GM12801 (cell line): ENCODE results near the gene C3orf49.

Source experiments
- TF ChIP-seq, protein P1 (sequence below): IDR thresholded peaks from one replicate; pipeline ENCODE4 v1.5.1; 2011; ENCODE audit warnings: control low read depth; ENCODE audit not compliant: insufficient read length; ENCODE audit errors: extremely low read depth

The C3orf49 gene

DNA sequence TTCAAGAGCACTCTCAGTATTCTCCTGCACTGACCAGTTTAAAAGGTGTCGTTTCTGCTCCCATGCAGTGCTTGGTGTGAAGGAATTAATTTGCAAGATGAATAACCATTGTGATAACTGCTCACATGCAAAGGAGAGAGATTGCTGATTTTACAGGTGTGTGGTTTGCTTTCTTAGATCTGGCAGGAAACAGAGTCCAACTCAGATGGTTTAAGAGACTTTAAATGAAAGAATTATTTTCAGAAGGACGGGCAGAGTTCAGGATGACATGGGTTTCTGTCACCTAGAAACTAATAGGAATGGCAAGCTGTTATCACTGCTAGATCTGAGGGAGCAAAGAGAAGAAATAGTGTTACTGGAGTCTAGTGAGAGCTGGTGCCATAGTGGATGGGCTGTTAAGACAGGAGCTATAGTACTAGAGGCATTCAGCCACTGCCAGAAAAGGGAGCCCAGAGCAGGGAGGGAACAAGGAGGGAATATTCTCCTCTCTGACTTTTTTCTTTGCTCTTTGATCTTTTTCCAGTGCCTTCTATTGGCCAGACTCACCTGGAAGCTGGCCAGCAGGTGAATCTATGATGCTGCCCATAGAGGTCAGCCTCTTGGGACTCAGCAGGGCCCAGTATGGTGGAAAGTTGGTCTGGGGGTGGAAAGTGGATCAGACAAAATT lies 59.4 kb downstream of the C3orf49 start:
- TF ChIP-seq, protein P1, sequence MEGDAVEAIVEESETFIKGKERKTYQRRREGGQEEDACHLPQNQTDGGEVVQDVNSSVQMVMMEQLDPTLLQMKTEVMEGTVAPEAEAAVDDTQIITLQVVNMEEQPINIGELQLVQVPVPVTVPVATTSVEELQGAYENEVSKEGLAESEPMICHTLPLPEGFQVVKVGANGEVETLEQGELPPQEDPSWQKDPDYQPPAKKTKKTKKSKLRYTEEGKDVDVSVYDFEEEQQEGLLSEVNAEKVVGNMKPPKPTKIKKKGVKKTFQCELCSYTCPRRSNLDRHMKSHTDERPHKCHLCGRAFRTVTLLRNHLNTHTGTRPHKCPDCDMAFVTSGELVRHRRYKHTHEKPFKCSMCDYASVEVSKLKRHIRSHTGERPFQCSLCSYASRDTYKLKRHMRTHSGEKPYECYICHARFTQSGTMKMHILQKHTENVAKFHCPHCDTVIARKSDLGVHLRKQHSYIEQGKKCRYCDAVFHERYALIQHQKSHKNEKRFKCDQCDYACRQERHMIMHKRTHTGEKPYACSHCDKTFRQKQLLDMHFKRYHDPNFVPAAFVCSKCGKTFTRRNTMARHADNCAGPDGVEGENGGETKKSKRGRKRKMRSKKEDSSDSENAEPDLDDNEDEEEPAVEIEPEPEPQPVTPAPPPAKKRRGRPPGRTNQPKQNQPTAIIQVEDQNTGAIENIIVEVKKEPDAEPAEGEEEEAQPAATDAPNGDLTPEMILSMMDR: no peak

DNA sequence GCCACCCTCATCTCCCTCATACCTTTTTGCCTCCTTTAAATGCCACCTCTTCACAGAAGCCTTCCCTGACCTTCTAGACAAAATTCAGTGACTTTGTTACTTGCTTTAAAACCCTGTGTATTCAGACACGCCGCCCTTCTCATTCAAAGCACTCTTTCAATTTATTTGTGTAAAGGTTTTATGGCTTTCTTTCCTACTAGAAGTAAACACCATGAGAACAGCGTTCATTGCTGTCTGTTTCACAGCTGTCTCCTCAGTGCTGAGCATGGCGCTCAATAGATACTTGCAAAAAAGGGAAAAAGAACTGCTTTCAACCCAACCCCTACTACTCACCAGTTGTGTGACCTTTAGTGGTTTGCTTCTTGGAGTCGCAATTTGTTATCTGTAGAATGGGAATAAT lies 61.6 kb downstream of the C3orf49 start:
- TF ChIP-seq, protein P1: no peak

DNA sequence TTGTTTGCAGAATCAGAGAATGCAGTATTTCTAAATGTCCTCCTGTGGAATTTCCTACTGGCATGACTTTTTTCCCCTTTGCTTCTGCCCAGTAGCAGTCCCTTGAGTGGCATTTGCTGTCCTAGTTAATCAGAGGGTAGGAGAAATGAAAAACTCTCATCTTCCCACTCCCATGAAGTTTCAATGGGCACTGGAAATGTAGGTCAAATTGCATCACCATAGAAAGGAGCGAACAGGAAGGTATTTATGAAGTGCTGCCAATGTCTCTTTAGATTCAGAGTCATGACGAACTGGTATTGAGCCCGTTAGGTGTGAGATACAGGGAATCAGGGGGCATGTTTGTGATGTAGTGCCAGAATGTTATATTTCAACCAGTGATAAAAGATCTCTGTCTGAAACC lies 67.8 kb downstream of the C3orf49 start:
- TF ChIP-seq, protein P1: no peak

DNA sequence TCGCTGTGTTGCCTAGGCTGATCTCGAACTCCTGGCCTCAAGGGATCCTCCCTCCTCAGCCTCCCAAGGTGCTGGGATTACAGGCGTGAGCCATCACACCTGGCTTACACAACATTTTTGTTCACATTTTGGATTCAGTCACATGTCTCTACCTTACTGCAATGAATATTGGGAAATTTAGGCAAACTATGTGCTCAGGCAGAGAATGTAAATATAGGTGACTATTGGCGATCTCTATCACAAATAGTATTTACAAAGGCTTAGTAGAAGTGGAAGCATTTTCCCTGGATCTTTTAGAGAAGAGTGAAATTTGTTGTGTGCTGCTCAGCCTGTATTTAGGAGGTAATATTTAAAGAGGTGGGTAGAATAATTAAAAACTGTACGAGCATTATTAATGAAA lies 72.4 kb downstream of the C3orf49 start:
- TF ChIP-seq, protein P1: no peak

DNA sequence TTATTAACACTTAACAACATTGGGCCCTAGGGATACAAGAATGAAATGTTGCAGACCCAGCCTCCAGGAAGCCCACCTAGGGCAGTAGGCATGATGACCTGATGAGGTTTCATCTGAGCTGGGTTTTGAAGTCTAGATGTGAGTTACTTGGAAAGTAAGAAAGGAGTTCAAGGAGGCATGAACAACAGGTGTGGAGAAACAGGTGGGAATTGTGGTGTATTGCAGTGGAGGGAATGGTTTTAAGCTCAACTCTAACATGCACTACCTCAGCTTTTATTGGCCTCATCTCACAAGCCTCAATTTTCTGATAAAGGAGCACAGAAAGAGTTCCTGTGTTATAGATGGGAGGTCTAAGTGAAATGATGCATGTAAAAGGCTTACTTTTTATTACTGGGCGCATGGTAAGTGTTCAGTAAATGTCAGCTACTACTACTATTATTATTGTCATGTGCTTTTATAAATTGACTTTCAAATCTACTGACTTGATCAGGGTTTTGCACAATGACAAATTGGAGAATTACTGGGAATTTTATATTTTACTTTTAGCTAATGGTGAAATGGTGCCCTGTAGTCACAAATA lies 73.8 kb downstream of the C3orf49 start:
- TF ChIP-seq, protein P1: no peak

DNA sequence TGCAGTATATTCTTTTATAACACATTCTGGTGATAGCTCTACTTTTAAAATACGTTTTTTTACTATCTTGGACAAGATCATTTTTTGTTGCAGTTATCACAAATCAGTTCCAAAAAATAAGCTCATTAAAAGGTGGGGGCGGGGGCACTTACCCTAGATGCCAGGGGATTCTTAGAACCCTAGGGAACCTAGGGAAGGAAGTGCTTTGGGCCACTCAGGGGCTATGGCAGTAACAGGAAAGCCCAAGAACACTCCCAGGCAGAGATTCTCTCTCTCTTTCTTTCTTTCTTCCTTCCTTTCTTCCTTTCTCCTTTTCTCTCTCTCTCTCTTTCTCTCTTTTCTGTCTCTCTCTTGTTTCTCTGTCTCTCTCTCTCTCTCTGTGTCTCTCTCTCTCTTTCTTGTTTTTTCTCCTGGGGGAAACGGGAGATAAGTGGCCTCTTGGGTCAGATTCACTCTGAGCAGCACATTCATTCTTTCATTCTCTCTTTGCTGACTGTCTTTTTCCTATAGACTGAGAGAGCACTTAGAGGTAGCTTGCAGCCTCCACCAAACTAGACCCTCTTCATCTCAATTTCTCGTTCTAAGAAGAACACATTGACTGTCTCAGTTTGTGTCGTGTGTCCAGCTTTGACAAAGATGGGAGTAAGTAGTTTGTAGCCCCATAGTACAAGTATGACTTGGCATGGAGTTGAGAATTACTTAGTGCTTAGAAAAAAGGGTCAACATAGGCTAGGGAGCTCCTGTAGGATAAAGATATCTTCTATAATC lies 76.5 kb downstream of the C3orf49 start:
- TF ChIP-seq, protein P1: no peak

DNA sequence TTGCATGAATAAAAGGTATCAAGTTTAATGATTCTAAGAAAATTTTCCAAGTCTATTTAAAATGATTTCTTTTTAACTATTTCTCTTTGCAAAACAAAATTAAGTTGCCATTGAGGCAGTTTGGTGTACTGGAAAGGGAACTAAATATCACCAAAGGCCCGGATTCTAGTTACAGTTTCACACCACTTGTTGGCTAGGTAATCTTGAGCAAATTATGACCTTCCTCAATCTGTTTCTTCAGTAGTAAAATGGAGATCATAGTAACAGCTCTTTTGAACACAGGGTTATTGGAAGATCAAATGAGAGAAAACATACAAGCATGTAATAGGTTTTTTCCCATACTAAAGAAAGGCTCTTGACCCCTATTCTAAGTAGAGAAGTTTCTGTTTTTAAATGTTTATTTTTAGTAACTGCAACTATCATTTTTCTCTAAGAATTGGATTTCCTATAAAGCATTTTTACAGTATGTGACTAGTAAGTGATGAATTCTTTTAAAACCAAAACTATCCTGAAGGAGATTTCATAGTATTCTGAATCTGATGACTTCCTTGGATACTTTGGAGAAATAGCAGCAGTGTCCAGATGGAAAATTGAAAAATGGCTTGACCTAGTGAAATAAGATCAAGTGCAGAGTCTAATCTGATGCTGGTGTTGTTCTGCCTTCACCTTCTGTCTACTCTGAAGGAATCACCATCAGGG lies 77.4 kb downstream of the C3orf49 start:
- TF ChIP-seq, protein P1: no peak
